GM18907 (cell line): ENCODE measurements around the gene THAP6.
"Not testable (repeated sequence)": the region's sequence is repeated elsewhere in the genome, so short reads cannot be mapped to it uniquely, and the experiment has no call there.

Experiments
- ATAC-seq: cut with Tn5 transposase; IDR thresholded peaks from one replicate; pipeline ENCODE4 v1.9.1; 2021; ENCODE audit warnings: mild to moderate bottlenecking, moderate library complexity; ENCODE audit not compliant: unreplicated experiment

Gene THAP6, protein sequence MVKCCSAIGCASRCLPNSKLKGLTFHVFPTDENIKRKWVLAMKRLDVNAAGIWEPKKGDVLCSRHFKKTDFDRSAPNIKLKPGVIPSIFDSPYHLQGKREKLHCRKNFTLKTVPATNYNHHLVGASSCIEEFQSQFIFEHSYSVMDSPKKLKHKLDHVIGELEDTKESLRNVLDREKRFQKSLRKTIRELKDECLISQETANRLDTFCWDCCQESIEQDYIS

DNA sequence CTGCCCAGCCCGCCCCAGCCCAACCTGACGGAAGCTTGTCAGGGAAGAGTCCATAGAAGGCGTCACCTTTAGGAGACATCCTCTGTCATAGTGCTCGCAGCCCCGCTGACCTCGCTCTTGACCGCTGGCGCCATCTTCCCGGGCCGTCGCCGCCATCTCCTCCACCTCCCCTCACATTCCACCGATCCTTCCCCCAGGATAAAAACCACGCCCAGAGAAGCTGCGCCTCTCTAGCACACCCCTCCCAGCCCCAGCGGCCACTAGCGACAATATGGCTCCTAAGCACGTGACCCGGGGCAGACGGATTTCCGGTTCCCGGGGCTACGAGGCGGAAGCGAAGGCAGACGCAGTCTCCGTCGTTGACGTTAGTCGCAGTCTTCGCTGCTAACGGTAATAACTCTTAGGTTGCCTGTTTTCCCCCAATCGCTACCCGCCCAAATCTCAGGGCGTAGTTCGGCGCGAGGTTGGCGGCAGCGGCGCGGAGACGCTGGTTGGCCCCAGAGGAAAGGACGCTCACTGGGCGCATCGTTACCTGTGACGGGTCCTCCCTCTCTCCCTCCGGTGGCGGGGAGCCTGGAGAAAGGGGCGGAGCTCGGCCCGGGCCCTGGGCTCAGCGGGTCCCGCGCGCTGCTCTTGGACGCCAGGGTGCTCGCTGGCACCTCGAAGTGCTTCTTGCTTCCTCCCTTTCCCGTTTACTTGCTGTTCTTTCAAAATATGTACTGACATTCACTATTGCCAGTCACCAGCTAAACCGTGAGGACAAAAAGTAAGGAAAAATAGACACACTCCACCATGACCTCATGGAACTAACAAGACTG lies at the start of gene THAP6, which contains the start of gene RCHY1:
TSS of gene THAP6 (plus strand) at position 343 of the 818 bp plus-strand sequence. CDS start 980 bp downstream, outside the sequence.
TSS of gene RCHY1 (minus strand) at position 273 of the 818 bp plus-strand sequence. CDS start at position 156, 117 bp downstream.
- ATAC-seq, result peak; percentile 96

DNA sequence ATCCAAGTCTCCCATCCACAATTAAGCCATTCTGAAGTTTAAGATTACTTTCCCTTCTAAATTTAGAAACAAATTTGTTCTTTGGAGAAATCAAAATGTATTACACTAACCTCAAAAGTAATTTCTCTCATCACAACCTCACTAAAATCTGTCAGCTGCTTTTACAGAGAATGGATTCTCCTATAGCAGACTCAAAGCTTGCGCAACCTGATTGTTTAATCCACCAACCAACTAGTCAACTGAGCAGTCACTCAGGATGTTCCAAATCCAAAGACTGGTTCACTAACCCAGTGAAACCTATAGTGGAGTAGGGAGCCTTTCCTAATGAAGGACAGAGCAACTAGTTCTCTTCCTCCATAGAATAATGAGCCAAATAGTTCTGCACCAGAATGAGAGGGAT lies 44.4 kb upstream of the THAP6 start:
- no peak for ATAC-seq

DNA sequence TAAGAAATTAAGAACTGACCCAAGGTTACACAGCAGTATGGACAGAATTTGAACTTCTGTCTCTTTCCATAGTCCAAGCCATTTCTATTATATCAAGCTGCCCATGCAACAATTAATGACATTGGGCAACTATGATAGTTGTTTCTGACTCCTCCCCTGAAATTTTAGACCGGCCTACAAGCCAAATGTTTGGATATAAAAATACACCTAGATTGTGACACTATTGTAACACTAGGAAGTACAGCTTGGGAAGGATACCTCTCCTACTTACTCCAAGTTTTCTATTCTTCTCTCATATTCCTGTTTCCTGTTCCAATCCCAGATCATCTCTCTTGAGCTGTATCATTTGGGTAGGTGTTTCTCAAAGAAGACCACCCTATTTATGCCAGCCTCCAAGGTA lies 43.5 kb upstream of the THAP6 start:
- no peak for ATAC-seq

DNA sequence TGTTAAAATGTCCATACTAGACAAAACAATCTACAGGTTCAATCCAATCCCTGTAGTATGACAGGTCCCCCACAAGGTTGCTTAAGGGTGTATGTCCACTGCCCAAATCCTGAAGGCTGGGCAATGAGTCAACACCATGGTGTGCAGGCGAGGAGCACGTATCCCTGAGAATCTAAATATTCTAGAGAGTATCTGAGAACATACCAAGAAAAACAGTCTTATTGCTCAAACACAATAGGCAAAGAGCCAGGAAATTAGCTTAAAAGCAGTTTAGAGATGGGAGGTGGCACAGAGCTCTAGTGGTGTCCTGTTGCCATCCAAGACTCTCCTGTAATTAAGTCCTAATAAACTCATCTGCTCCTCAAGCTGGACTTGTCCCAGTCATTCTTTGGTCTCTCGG lies 37.1 kb upstream of the THAP6 start:
- no peak for ATAC-seq

DNA sequence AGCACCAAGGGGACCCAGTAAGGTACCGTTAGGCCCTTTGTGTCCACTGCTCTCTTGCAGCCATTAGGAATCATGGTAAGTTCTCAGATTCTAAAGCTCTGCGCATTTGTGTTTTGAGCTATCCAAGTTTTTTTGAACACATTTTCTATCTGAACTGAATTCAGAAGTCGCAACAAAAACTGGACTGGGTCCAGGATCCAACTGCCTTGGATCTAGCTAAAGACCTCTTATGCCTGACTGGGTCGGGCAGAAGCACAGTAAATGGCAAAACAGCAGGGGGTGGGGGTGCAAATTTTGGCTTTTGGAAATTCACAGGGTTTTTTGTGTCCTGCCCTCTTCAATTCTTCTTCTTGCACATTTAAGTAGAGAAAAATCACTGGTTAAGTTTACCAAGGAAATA lies 30.1 kb upstream of the THAP6 start:
- no peak for ATAC-seq

DNA sequence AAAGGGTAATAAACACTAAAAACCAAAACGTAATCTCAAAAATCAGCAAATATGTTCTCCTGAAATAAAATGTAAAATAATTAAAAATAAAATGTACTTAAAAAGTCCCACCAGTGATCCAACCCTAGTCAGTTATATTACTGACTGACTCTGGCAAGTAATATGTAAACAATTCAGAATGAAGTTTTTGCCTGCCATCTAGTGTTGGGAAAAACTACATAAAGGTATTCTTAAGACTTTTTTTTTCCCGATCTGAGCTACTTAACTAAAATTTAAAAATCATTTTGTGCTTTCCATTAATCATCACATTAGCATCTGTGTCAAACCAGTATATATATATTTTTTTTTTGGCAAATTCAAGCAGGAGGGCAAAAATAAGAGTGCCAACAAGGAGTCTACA lies 24.1 kb upstream of the THAP6 start:
- no peak for ATAC-seq

DNA sequence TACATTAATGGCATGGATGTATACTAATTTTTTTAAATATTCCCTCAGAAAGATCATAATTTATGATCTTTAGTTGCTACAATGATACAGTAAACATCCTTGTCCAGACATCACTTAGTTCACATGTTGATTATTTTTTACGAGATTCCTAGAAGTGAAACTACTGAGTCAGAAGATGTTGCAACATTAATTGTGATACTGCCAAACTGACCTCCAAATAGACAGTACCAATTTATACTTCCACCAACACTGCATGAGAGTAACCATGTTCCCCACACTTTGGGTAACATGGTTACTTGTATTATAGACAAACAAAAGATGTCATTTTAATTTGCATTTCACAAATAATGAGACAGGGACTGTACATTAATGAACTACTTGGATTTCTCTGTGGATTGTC lies 19.7 kb upstream of the THAP6 start:
- no peak for ATAC-seq

DNA sequence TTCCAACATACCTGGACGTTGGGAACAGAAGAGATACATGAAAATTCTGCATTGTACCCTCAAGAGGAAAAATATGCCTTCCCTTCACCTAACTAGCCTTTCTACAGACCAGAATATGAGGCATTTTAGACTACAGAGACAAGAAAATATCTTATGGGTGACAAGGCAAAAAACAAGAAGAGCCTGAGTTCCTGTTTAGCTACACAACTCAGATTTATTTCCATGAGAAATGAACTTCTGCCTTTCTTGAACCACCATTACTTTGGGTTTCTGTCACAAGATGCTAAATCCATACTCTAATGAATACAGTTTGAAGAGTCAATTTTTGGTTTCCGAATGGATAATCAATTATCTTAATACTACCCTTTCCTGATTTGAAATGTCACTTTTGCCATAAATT lies 18.8 kb upstream of the THAP6 start:
- ATAC-seq, result no peak

DNA sequence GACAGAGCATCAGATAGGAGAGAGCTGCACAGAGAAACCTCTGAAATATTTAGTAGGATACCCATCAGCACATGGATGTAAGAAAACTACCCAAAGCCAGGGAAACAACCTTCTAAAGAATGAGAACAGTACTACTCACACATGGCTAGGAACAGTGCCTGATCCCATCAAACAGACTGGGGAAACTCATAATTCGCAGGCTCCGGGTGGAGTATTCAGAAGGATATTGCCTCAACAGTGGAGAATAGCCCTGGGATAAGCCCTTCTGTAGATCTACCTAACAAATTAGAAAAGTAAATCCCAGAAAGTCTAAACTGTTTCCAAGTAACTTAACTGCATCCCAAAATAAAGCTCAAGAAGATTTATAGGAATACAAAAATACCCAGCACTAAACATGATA lies 17.9 kb upstream of the THAP6 start:
- ATAC-seq, result no peak

DNA sequence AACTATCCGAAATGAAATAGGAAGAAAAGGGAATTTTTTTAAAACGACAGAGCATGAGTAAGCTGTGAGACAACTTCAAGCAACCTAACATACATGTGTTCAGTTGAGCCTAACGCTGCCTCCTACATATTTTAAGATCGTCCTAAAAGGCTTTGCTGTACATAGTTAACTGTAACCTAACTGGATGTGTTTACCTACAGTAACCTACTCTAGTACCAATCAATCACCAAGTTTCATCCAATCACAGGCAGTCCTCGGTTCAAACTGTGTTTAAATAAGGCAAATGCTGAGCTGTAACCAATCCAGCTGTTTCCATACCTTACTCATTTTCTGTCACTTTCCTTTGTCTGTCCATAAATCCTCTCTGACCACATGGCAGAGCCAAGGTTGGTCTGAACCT lies 17.1 kb upstream of the THAP6 start:
- no peak for ATAC-seq

DNA sequence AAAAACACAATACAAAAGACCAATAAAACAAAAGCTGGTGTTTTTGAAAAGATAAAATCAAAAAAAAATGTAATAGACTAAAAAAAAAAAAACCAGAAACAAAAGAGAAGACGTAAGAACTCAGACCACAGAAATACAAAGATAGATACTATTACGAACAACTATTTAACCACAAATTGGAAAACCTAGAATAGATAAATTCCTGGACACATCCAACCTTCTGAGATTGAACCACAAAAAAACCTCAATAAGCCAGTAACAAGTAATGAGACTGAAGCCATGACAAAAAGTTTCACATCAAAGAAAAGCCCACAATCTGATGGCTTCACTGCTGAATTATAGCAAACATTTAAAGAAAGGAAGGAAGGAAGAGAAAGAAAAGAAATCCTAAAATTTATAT lies 16.2 kb upstream of the THAP6 start:
- no peak for ATAC-seq

DNA sequence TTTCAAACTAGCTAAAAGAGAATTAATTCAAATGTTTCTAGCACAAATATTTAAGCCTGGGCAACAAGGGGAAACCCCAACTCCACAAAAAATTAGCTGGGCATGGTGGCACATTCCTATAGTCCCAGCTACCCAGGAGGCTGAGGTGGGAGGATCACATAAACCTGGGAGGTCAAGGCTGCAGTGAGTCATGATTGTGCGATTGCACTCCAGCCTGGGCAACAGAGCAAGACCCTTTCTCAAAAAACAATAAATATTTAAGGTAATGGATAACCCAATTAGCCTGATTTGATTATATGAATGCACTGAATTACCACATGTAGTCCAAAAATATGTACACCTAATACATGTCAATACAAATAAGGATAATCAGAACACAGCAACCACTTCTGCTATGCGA lies 14.4 kb upstream of the THAP6 start:
- ATAC-seq, result no peak

DNA sequence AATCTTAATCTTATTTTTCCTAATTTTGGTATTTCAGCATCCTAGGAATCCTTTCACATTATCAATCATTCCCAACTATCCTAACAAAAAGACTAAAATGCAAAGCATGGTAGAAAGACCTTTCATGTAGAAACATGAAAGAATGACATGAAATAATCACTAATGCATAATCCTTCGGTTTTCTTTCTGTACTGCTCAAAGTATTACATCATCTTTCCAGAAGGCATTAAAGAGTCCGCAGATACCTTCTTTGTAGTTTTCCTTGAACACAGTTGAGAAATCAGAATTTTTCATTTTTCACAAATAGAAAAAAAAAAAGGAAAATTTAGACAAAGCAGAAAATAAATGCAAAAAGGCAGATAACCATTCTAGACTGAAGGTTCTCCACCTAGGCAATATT lies 11.6 kb upstream of the THAP6 start:
- no peak for ATAC-seq

DNA sequence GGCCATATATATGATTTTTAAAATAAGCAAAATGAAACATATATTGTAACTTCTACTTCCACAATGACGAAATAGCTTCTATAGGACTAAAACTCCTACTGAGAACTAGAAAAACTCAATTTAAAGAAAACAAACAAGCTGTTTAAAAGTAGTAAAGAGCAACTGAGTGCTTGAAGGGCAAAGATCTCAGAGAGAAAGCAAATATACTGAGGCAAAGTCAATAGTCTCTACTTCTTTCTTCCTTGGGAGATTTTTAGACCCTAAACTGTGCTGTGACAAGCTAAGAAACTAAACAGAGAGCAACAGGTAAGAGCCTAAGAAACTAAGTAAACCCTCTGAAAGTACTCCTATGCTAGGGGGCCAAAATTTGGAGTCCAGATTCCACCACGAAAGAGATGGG lies 8.6 kb upstream of the THAP6 start:
- ATAC-seq, result no peak

DNA sequence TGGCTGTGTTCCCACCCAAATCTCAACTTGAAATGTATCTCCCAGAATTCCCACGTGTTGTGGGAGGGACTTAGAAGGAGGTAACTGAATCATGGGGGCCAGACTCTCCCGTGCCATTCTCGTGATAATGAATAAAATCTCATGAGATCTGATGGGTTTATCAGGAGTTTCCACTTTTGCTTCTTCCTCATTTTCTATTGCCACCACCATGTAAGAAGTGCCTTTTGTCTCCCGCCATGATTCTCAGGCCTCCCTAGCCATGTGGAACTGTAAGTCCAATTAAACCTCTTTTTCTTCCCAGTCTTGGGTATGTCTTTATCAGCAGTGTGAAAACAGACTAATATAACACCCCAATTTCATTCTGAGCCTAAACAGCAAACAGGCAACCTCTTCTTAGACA lies 4.7 kb upstream of the THAP6 start:
- ATAC-seq, result not testable (repeated sequence)

DNA sequence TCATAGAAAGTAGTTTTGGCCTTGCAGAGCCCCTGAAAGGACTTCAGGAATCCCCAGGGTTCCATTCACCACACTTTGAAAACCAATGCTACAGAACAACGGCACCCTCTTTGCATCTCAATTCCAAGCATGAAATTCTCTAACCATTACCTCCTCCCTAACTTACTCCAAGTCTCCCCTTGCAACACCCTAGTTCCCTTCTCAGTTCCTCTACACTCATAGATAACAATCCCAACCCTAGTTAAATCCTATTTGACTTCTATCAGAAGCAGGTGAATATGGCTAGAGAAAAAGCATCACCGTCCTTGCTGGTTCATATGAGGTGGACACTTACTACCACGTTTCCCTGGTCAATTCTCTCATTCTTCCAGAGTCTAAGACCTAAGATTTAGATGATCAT lies 2.4 kb upstream of the THAP6 start:
- ATAC-seq, result no peak

DNA sequence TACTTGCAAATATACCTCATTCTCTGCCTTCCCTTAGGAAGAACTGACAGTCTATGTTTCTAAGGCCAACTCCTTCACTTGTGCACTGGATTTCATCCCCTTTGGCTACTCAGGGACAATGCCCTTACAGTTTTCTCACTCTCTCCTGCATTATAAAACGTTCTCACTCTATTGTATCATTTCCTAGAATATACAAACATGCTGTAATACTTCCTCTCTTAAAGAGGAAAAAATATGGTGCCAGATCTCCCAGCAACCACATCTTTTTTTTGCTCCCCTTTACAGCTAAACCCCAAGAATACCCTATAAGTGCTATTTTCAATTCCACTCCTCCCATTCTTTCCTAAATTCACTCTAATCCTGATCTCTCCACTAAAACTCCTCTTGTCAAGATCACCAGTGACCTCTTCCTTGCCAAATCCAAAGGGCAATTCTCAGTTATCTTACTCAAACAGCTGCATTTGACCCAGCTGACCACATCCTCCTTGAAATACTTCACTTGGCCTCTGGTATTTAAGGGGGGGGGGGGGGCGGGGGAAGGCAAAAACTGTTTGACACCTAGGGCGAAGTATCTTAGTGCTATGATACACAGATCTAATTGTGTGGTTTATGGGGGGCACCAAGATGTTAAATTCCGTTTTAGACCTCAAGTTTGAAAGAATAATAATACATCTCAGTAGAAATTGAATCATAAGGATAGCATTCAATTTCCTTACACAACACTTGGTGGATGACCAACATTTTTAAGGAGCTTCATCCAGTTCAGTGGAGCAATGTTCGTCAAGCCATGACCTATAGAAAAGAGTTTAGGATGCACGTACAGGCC lies 1.7 kb upstream of the THAP6 start:
- peak; percentile 21 for ATAC-seq

DNA sequence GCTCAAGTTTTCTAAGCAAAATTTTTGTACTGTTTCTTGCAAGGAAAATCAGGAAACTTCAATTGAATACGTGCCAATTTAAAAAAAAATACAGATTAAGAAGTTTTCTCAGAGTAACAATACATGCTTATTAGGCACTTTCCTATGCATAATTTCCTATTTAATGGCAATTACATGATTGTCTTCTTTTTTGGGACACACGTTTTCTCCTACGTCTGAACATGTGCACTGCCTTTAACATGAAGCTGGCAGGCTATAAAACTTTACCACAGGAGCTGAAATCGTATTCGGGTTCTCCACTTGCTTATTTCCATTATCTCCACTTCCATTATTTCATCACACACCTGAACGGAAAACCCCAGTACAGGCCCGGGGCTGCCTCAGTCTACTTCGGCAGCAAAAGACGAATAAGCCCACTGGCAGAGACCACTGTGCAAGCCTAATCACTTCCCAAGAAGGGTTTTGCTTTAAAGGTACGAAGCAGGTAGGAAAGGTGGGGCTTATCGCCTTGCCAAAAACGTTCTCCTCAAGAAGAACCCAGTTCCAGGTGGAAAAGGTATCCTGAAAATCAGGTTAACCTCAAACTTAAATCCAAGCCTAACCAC lies 645 bp upstream of the THAP6 start:
- ATAC-seq, result peak; percentile 4

DNA sequence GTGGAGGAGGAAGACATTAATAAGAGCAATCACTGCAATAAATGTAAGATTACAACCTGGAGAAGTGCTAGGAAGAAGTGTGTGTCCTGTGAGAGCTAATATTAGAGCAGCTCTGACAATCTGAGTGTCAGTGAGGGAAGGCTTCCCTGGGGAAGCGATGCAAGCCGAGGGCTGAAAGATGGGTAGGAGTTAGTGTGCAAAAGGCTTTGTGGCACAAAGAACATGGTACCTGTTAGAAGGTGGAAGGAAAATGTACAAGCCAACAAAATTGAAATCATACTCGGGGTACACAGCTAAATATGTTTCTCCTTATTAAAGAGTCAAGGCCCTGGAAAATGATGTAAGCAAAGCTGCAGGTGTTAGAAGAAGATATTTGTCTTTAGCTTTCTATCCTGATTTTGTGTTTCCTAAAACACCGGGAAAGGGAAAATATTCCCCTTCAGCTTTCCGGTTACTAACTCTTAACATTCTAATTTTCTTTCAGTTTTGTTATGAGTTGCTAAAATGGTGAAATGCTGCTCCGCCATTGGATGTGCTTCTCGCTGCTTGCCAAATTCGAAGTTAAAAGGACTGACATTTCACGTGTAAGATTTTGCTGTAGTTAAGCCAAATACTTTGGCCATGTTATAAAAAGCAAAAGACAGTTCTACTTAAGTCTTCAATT lies 808 bp downstream of the THAP6 start:
- no peak for ATAC-seq

DNA sequence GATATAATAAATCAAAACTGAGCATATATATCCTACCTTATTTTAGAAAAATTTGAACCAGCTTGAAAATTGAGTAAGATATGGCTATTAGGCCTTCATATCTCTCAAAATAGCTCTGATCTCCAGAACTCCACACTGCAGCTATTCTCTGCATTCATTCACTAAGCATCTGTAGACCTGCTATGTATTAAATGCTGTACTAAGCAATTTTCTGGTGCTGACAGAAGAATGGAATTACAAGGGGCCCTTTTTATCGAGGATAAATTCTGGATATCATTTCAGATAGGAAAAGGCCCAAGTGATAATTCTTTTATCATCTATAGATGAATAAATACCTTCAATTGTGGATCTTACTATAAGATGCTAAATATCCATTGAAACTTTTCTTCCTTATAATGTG lies 1.9 kb downstream of the THAP6 start:
- no peak for ATAC-seq

DNA sequence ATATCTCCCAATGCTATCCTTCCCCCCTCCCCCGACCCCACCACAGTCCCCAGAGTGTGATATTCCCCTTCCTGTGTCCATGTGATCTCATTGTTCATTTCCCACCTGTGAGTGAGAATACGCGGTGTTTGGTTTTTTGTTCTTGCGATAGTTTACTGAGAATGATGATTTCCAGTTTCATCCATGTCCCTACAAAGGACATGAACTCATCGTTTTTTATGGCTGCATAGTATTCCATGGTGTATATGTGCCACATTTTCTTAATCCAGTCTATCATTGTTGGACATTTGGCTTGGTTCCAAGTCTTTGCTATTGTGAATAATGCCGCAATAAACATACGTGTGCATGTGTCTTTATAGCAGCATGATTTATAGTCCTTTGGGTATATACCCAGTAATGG lies 5.2 kb downstream of the THAP6 start:
- ATAC-seq, result not testable (repeated sequence)
